ENCODE measurements around the gene PTPRM. TPM values are rescaled to one million over a fixed set of nuclear protein-coding genes. Genes with fewer than 3 reads are reported as not detected.

PTPRM gene
- total RNA-seq, 4 donors from 2014 or later, result 206 to 337 (median 255) TPM

DNA sequence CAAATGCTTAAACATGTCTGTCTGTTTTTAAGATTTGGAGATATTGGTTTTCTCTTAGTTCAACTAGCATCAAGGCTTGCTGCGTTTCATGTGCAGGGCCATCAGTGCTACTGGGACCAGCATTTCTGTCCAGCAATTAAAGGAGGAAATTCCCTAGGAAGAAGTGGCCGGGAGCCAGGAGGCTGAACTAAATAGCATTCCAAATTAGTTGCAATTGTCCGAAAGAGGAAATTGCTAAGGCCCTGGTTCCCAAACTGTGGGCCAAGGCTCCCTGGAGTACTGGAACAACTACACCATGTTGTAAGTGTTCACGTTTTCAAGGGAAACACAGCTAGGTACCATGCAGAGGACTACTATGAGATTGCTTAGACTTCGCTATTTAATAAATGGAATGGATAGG is 257.9 kb downstream of the PTPRM start:
- no peak for TF ChIP-seq CTCF (IDR thresholded peaks at IDR 0.05; ENCODE audit: low read depth)

GRCh38 chr18:7830468-7830867 is 263.4 kb downstream of the PTPRM start:
- TF ChIP-seq CTCF (IDR thresholded peaks at IDR 0.05; ENCODE audit: low read depth), result no peak

DNA sequence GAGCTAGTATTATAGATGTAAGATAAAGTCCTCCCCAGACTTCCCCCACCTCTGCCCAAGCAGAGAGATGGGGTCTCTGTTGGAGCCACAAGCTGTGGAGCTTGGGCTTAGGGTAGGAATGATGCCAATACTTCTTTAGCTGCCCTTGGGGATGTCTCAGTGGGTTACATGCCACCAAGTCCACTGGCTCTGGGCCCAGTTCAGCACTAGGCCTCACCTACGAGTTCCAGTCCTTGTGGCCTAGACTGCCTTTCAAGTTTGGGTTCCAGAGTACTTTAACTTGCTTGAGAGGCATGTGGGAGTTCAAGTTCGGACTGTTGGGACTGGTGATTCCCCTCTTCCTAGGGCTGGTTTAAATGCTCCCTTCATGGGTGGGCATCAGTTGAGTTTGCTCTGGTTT is 272.4 kb downstream of the PTPRM start:
- TF ChIP-seq CTCF (IDR thresholded peaks at IDR 0.05; ENCODE audit: low read depth), result no peak

- TF ChIP-seq CTCF (IDR thresholded peaks at IDR 0.05; ENCODE audit: low read depth), result no peak
These were observed 273.3 kb downstream of the PTPRM start for GRCh38 chr18:7840411-7840810.

DNA sequence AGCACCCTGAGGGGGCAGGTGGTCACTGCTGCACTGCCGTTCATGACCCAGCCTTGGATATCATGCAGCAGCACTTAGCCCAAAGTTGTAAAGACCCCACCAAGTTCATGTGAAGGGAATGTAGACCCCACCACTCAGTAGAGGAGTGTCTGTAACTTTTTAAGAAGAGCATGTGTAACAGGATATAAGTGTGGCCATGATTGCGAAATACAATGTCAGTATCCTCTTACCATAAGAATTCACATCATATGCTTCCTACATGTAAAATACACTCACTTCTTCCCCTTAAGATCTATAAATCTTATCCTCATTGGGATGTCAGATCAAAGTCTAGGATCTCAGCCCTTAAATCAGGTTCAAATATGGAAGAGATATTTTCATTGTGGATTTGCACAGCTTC is 276.9 kb downstream of the PTPRM start:
- TF ChIP-seq CTCF (IDR thresholded peaks at IDR 0.05; ENCODE audit: low read depth), result no peak

DNA sequence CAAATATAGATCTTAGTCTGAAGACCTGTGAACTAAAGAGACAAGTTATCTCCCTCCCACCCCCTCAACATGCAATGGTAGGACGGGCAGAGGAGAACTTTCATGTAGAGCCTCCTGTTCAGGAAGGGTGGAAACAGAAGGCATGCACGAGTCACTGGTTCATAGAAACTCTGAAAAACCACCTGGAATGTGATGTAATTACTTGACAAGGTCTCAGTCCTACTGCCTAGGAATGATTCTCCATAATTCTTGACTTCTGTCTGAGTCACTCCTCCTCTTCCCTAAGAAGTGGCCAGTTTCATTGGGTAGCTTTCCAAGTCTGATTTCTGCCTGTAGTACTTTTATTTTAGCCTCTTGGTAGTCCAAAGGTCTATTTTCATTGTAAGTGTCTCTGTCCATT is 277.3 kb downstream of the PTPRM start:
- no peak for TF ChIP-seq CTCF (IDR thresholded peaks at IDR 0.05; ENCODE audit: low read depth)

GRCh38 chr18:7846335-7846734 is 279.2 kb downstream of the PTPRM start:
- no peak for TF ChIP-seq CTCF (IDR thresholded peaks at IDR 0.05; ENCODE audit: low read depth)

Measured in subcutaneous adipose tissue (tissue), 4 donors.